Erythroblast (primary cell): ENCODE results near the gene KLHL7.

Source experiments
- GATA1 ChIP-seq: IDR thresholded peaks from 2 replicates; pipeline ENCODE4 v1.6.1; 2011; ENCODE audit warnings: low read depth, mild to moderate bottlenecking, control low read depth, low read length, moderate library complexity
- POLR2A ChIP-seq: IDR thresholded peaks from 2 replicates; pipeline ENCODE4 v1.6.1; 2011; ENCODE audit warnings: mild to moderate bottlenecking, low read length

- TF ChIP-seq POLR2A = no peak
- TF ChIP-seq GATA1 = no peak
Measured at GRCh38 chr7:23168111-23168885, 62.7 kb downstream of the KLHL7 start.
